Liver (tissue), 3 donors: ENCODE measurements around the gene WDR7.

ENCODE experiments used
- ATF3 ChIP-seq: IDR thresholded peaks from 2 replicates; pipeline ENCODE4 v1.6.1; 2016; ENCODE audit warnings: antibody characterized with exemption
- CTCF ChIP-seq: fragments of 150-350 bp; IDR thresholded peaks from 2 replicates; pipeline ENCODE4 v1.5.1; 2017; ENCODE audit warnings: improper control_type of control experiment, low read depth, low read length; ENCODE audit not compliant: missing input control
- HNF4G ChIP-seq: IDR thresholded peaks from 2 replicates; pipeline ENCODE4 v1.6.1; 2016; ENCODE audit warnings: antibody characterized with exemption
- JUND ChIP-seq, 2 donors: IDR thresholded peaks; 2 replicates each; pipeline ENCODE4 v1.6.1; 2016; ENCODE audit warnings: antibody characterized with exemption in 2 of 2
- MAX ChIP-seq: IDR thresholded peaks from 2 replicates; pipeline ENCODE4 v1.6.1; 2016; ENCODE audit warnings: antibody characterized with exemption
- REST ChIP-seq: IDR thresholded peaks from 2 replicates; pipeline ENCODE4 v1.6.1; 2016; ENCODE audit warnings: antibody characterized with exemption, mild to moderate bottlenecking
- RXRA ChIP-seq, 2 donors: IDR thresholded peaks; 2 replicates each; pipeline ENCODE4 v1.6.1; 2017 to 2018; ENCODE audit warnings: antibody characterized with exemption in 2 of 2, mild to moderate bottlenecking in 1 of 2
- TAF1 ChIP-seq: conservative IDR thresholded peaks from 2 replicates; pipeline ENCODE4 v1.6.1; 2016; ENCODE audit warnings: antibody characterized with exemption, mild to moderate bottlenecking
- YY1 ChIP-seq: IDR thresholded peaks from 2 replicates; pipeline ENCODE4 v1.6.1; 2016; ENCODE audit warnings: antibody characterized with exemption, mild to moderate bottlenecking
- donor health status: healthy.
- donor health status: healthy.

DNA sequence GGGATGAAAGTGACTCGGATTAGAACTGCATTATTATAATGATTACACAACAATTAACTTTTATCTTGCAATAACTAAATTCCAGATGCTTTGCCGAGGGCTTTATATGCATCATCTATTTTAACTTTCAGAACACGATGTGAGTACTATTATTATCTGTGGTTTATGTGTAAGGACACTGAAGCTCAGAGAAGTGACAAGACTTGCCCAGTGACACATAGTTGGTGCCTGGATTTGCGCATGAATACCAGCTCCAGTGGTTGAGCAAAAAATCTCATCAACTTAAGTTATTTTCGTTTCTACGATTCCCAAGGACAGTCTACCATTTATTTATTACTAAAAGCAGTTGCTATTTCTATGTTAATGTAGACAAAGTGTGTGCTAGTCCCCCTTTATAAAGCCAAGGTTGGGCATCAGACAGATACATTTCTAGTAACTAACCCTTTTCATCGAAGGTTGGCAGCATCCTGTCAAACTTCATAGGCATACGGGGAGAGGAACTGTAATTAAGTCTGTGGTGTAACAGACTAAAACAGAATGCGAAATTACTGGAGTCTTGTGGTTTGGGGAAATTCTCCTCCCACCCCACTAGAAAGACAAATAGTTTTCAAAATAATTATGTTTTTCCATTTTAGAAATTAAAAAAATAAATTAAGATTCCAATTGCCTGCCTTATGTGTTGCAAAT, 422.5 kb downstream of the WDR7 start:
- TF ChIP-seq CTCF (no peak), JUND (IDR thresholded peaks at IDR 0.05) (no peak), RXRA (IDR thresholded peaks at IDR 0.05) (no peak), ATF3 (no peak), MAX (no peak), HNF4G (no peak), TAF1 (no peak), REST (no peak), YY1 (no peak)
